DMS 273 treated with DMSO at 0.1 percent for 48 hours (cell line): ENCODE measurements around the gene TM9SF2.

Experiments
- DNase-seq: peaks from one replicate; lab custom pipeline; 2025; lab: John Stamatoyannopoulos, UW

Gene TM9SF2

GRCh38 chr13:99496184-99497142 lies 4.8 kb upstream of the TM9SF2 start:
- DNase-seq: peak; percentile 26

- DNase-seq: peak; percentile 90
Measured at GRCh38 chr13:99498171-99499161, 2.8 kb upstream of the TM9SF2 start.

DNA sequence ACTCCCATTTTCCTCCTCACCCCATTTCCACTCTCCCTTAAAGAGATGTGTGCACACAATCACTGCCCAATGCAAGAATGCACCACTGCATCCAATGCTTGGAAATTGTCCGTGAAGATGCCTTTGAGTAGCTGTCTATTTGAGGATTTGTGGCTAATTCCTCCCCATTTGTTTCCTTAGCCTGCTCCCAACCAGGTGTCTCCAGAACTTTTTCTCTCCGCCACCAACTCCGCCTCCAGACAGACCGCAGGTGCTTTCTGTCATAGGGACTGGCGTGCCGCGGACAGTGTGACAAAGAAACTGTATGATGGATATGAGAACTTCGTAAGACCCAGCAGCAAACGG lies 461 bp upstream of the TM9SF2 start:
- DNase-seq: no peak

DNA sequence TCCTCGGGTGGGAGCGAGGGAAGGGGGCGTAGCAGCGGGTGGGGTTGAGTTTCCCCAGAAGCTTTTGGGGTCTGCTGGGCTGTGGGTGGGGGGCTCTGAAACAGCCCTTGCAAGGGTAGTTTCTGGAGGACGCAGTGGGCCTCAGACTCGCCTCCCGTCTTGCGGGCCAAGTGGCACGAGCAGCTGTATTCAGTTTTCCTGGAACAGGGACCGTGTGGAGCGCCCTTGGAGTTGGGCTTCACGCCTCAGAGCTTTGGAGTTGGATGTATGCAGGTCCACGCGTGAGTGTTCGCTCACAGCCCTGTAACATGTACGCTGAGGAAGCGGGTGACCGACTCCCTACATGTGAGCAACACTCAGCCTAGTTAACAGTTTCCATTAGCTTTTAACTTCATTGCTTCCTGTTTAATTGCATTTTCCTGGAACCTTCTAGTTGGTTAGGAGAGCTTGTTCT lies 603 bp downstream of the TM9SF2 start:
- no peak for DNase-seq

DNA sequence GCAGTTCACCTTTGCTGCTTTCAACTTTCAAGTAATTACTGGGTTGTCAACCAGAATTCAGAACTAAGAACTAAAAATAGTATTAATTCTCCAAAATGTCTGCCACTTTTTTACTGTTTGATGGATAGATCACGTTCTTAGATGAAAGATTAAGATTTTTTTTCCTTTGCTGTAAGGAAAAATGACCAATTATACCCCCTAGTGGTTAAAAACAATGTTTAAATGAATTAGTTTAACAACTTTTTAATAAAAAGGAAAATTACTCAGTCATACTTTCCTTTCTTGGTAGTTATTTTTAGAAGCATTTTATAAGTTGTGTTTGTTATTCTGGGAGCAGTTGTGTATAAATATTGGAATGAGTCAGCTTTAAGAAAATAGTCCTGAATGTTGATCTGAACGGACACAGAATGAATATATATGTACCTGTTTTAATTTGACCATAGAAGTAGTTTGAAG lies 4.6 kb downstream of the TM9SF2 start:
- DNase-seq: no peak

GRCh38 chr13:99506634-99507033 lies 5.4 kb downstream of the TM9SF2 start:
- DNase-seq: no peak

GRCh38 chr13:99507054-99507453 lies 5.8 kb downstream of the TM9SF2 start:
- DNase-seq: no peak

GRCh38 chr13:99507551-99507950 lies 6.3 kb downstream of the TM9SF2 start:
- no peak for DNase-seq

GRCh38 chr13:99507986-99508385 lies 6.7 kb downstream of the TM9SF2 start:
- no peak for DNase-seq

GRCh38 chr13:99509479-99509878 lies 8.2 kb downstream of the TM9SF2 start:
- no peak for DNase-seq

GRCh38 chr13:99514801-99515200 lies 13.5 kb downstream of the TM9SF2 start:
- DNase-seq: no peak

DNA sequence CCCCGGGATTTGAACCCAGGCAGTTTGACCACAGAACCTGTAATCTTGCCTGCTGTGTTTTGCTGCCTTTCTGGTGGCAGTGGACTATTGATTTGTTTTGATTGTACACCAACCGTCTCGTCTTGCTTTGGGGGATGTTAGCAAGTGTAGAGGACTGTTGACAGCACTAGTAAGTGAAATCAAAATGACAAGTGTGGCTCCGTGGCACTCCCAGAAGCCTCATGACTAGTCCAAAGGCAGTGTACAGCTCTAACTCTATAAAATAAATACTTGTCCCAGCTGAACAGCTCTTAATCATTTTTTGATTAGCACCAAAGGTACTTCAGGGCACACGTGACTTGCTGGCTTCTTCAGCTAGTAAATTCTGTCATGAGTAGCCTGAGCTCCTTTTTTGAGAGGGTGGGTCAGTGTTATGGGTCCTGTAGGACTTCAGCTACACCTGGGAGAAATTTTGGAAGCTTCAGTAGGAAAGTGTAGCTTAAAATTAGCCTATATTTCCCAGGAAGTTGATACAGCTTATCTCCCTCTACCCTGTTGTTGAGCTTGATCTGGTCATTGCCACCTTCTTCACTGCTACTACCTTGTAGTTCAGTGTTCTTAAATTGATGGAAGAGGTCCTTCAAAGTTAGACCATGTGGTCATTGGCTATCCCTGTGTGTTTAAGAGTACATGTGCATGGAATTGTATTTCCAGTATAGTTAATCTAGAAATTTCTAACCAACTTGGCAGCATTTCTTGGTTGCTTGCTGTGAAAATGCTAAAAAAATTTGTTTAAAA lies 15.1 kb downstream of the TM9SF2 start:
- no peak for DNase-seq

- no peak for DNase-seq
Measured at GRCh38 chr13:99517577-99517976, 16.3 kb downstream of the TM9SF2 start.

DNA sequence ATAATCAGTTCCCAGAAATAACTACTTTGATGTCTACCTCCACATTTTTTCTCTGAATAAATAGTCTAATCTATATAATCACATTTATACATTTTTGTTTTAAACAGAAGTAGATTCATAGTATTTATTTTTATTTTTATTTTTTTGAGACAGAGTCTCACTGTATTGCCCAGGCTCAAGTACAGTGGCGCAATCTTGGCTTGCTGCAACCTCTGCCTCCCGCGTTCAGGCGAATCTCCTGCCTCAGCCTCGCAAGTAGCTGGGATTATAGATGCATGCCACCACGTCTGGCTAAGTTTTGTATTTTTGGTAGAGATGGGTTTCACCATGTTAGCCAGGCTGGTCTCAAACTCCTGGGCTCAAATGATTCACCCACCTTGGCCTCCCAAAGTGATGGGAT lies 16.7 kb downstream of the TM9SF2 start:
- DNase-seq: no peak

DNA sequence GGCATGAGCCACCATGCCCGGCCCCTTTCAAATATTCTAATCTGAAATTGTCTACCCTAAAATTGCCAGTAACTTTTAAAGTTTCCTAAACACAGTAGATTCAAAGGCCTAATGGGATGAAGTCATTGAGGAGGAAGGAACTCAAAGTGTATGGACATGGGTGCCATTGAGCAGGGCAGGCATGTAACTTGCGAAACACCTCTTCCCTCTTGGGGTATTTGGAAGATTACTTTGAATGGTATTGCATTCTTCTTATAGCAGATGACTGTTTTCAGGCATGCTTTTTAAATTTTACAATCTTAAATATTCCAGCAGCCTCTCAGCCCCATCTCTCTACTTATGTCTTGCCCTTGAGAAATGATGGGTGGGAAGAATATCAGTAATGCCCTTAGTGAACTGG lies 21.0 kb downstream of the TM9SF2 start:
- DNase-seq: no peak

DNA sequence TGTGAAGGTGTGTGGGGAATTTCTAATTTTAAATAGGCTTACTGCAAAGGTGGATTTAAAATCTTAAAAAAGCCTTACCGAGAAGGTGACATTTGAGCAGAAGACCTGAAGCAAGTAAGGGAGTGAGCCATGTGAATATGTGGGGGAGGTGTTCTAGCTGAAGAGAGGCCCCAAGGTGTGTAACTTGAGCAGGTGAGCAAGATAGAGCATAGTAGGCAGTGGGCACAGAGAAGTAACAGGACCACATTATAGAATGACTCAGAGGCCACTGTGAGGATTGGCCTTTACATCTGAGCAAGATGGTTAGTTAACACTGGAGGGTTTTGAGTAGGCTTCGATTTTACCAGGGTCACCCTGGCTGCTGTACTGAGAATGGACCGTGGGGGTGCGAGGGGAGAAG lies 22.6 kb downstream of the TM9SF2 start:
- DNase-seq: no peak

GRCh38 chr13:99525967-99526366 lies 24.7 kb downstream of the TM9SF2 start:
- no peak for DNase-seq

GRCh38 chr13:99526549-99526948 lies 25.3 kb downstream of the TM9SF2 start:
- no peak for DNase-seq

GRCh38 chr13:99527301-99527700 lies 26.0 kb downstream of the TM9SF2 start:
- no peak for DNase-seq

DNA sequence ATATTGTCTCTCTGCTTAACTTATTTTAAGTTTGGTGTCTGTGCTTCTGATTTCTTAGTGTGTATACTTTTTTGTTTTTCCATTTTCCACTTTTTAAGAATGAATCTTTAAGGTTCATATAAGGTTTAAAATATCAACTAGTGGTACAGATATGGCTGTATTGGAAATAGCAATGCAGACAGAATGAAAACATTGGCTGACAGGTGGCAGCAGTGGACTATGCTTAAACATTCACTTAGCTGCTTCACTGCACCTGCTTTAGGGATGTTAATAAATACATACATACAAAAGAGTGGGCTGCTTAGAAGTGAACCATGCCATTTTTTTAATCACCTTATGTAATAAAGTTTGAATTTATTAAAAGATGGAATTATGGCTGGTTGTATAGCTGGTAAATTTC lies 27.3 kb downstream of the TM9SF2 start:
- DNase-seq: no peak

DNA sequence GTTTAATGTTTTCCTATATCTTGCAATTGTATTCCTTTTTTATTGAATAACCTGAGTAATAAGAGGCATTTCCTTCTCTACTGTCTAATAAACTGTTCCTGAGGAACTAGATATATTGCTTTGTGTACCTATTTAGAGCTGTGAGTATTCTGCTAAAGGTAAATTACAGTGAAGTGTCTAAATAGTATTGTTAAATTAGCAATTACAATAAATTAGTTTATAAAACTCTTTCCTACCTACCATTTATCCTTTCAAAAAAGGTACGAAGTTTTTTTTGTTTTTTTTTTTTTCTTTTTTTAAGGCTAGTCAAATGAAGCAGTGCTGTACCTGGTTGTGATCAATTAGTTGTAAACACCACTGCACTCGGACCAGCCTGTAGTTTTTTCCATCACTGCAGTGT lies 34.8 kb downstream of the TM9SF2 start:
- no peak for DNase-seq

DNA sequence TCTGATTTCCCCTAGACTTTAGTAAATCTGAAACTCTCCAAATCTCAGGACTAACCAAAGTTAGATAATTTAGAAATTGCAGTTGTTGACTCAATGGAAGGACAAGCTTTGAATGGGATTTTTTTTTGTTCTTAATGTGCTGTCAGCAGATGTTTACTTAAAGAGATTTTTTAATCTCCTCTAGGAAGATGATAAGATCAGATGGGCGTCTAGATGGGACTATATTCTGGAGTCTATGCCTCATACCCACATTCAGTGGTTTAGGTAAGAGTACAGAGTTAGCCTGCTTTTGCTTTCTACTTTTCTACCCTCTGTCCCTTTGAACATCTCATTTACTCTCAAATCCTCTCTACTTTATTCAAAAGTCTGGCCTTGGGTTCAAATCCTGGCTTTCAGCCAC lies 39.3 kb downstream of the TM9SF2 start:
- no peak for DNase-seq
